HG02943 (cell line): ENCODE results near the gene ANG.

Source experiments
- ATAC-seq: cut with Tn5 transposase; IDR thresholded peaks from one replicate; pipeline ENCODE4 v1.9.1; 2021; ENCODE audit warnings: mild to moderate bottlenecking, low read depth, moderate library complexity; ENCODE audit not compliant: unreplicated experiment

ANG gene

DNA sequence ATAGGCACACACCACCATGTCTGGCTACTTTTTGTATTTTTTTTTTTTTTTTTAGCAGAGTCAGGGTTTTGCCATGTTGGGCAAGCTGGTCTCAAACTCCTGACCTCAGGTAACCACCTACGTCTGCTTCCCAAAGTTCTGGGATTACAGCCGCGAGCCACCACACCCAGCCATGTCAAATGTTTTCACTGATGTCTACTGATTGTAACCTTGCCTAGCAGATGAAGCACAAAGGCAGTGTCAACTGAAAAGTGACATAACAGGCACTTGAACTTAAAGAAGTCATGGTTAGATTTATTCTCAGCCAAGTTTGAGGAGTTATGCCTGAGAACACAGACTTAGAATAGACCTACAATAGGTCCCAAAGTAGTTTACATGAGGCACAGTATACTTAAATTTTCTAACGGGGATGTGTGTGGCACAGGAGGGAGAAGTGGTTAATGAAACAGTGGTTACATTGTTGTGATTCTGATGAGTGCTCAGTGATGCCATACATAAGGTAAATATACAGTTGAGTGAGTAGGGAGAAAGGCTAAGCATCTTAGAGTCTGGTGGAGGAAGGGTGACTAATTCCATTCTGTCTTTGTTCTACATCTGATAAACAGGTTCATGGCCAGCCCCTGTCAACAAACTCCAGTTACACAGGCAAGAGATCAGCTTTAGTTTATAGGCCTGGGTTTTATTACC, 16.8 kb upstream of the ANG start:
- ATAC-seq, result no peak

DNA sequence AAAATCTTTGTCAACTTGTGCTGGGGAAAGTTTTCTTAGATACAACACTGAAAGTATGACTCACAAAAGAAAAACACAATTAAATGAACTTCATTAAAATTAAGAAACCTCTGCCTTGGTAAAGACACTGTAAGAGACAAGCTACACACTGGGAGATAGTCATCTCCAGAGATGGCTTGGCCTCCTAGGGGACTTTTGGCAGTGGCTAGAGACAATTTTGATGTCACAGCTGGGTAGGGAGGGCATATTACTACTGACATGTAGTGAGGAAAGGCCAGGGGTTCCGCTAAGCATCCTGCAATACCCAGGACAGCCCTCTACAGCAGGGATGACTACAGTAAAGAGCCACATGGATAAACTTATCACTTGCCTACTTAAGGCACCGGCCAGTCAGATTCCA, 12.9 kb upstream of the ANG start:
- ATAC-seq, result no peak

DNA sequence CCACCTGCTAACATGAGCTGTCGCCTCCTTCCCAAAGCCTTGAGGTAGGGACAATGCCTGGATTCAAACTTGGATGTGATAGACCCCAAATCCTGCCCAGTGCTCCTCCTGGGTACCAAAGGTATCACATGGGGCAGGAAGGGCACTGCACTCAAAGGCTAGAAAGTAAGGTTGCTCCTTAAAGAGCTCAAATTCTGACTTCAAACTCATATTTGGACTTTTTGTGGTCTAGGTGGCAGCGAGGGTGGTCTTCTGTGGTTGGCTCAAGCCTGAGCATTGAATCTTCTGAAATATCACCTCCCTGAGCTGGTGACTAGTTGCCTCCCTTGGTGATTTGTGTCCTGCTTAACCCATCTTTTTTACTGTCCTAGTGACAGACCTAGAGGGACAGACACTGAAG, 12.5 kb upstream of the ANG start:
- no peak for ATAC-seq

DNA sequence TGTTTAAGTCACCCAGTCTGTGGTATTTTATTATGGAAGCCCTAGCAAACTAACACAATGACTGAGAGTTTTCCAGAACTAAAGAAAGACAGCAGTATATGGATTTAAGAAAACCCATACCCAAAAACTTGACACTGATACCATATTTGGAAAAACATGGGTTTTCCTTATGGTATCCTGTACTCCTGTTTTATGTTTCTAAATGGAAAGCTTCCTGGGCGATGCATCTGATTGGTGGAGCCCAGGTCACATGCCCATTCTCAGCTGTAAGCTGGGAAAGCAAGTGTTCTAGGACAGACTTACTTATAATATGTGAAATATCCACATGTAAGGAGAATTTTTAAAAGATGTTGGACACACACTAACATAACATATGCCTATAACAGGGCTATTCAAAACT, 8.7 kb upstream of the ANG start:
- ATAC-seq, result no peak

DNA sequence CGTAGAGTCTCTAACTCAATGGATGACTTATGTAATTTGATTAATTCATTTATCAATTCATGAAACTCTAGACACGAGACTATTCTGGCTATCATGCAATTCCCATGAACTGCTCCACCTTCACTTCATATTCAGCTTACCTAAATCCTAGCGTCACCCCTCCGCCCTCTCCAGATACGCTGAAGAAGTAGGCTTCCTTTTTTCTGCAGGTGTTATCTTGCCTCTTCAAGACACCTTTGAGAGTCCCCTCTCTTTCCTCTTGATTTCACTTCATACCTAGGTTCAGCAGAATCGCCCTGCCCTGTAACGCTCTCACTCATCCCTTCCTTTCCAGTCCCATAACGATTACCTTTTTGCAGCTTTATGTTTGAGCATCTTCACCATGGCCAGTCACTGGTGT, 8.2 kb upstream of the ANG start:
- no peak for ATAC-seq

DNA sequence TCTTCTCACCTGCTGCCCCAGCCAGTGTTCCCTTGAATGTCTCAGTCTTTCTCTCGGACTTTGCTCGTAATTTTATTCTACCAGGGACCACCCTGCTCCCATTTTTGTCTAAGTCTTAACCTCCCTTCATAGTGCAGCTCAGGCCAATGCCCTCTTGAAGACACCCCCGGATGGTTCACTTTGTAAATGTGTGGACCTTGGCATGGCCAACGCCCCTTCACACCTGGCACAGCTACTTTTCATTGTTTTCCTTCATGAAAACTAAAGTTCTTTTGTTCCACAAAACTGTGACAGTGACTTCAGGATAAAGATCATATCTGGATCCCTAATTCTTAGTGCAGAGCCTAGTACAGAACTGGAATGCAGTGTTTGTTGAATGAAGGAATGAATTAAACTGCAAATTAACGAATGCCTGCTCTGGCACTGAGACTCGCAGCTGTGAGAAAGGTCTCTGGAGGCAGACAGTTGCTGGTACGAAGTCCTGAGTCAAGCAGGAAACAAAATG, 7.7 kb upstream of the ANG start:
- no peak for ATAC-seq

DNA sequence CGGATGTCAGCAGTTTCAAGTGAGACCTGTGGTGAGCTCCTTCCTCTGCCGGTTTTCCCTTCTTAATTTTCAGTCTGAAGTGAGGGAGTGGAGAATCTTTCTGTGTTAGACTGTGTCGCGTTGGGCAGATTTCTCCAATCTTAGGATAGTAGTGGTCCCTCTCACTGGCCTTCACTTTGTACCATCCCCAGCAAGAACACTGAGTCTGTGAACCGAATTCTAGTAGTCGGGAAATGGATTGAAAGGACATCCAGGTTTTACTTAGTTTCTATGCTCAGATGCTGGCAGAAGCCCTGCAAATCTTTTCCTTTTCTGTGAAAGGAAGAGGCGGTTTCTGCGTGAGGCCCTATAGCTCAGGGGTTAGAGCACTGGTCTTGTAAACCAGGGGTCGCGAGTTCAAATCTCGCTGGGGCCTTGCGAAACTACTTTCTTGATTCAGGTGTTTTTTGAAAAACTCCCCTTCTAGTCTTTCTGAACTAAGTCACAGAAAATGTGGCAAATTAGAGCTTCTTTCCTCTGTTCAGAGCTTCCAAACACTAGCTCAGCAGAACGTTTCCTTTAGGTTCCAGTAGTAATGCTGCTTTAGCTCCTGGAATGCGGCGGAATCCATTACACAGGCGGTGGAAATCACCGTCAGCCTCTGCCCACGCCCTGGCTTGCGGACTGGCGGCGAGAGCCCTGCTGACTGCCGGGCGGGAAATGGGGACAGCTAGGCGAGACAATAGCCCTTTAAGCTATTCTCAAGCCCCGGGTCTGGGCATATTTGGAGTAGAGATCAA, 7.0 kb upstream of the ANG start:
- ATAC-seq, result peak; percentile 25

DNA sequence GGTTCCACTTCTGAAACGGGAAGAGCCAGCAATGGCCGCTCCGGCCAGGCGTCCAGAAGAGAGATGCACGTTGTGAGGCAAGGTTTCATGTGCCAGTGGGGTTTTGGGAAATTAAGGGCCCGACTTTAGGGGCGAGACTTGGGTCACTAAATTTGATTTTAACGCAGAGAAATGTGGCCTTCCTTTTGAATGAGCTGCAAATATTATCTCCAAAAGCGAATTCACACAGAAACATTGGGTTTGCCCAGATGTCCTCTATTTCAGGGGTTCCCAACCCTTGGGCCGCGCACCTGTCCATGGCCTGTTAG, 6.5 kb upstream of the ANG start:
- no peak for ATAC-seq

DNA sequence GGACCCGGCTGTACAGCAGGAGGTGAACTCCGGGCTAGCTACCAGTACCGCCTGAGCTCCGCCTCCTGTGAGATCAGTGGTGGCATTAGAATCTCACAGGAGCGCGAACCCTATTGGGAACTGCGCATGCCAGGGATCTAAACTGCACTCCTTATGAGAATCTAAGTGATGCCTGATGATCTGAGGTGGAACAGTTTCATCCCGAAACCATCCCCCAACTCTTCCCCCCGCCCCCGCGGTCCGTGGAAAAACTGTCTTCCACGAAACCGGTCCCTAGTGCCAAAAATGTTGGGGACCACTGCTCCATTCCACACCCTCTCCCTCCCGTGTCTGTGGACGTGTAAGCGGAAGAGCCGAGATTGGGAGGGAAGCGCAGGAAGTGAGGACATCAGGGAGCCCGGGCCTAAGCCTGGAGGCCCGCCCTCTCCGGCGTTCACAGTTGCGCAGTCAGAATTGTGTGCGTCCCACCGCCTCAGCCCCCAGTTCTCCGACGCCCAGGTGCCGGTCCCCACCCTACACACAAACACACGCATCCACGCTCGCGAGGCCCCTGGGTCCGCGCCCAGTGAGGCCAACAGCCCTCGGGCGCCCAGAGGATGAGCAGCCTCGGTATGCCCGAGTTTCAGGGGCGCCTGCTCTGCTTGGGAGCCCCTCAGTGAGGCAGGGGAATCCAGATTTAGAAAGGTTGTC, 6.0 kb upstream of the ANG start:
- peak; percentile 36 for ATAC-seq

DNA sequence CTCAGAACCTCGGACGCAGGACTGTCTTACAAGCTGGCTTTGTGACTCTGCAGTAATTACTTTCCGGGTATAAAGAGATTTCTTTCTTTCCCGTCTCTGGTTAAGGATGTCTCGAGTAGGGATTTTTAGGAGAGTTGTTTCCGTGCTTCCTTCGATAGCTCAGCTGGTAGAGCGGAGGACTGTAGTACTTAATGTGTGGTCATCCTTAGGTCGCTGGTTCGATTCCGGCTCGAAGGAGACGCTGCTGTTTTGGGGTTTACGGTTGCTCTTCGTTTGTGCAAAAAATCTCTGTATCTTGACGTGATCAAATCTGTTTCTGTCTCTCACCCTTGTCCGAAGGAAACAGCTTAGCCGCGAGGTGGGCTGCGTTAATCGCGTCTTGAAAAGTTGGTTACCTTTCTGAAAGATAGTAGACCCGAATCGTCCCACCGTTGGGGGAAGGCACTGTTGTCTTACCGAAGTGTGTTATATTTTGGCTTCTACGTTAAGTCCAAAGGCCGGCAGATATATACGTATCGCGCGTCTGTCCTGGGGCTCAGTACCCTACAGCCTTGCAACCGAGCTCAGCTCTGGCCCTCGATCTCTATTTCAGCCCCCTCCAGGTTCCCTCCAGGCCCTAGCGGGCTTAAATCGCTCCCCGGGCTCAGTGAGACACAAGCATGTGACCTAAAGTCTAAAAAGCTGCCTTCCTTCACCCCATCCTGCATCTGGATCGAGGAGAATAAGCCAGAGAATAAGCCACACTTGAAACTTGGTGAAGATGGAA, 5.3 kb upstream of the ANG start:
- peak; percentile 27 for ATAC-seq

DNA sequence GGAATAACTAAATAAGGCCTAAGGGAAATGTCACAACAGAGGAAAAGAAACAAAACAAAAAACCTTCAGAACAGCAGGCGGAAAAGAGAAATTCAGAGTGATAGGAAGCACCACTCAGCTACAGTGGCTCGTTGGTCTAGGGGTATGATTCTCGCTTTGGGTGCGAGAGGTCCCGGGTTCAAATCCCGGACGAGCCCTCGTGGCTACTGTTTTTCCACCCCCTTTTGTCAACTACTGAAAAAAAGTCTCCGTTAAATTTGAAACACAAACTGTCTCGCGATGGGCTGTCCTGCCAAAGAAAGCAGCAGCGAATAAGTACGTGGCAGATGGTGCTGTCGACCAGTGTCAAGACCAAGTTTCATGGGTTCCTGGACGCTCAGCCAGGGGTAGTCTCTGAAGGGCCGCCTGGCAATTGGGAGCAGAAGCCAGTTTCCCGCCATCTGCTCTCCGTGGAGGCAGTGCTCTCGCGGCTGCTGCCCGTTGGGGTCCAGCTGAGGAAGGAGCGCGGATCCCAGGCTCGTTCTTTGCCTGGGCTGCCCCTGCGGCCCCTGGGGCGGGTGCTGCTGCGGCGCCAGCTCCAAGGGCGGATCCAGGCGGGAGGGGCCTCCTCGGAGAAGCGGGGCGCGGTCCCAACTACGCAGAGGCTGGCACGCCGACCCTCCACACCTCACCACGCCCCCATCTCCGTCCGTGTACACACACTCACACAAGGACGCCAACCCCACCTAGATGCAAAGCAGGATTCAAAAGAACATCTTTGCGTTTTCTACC, 4.5 kb upstream of the ANG start, which contains the start of gene RNASE4:
Gene RNASE4 (plus strand): TSS at position 670 of the 771 bp plus-strand sequence. CDS start 14,812 bp downstream, outside the sequence.
- no peak for ATAC-seq

DNA sequence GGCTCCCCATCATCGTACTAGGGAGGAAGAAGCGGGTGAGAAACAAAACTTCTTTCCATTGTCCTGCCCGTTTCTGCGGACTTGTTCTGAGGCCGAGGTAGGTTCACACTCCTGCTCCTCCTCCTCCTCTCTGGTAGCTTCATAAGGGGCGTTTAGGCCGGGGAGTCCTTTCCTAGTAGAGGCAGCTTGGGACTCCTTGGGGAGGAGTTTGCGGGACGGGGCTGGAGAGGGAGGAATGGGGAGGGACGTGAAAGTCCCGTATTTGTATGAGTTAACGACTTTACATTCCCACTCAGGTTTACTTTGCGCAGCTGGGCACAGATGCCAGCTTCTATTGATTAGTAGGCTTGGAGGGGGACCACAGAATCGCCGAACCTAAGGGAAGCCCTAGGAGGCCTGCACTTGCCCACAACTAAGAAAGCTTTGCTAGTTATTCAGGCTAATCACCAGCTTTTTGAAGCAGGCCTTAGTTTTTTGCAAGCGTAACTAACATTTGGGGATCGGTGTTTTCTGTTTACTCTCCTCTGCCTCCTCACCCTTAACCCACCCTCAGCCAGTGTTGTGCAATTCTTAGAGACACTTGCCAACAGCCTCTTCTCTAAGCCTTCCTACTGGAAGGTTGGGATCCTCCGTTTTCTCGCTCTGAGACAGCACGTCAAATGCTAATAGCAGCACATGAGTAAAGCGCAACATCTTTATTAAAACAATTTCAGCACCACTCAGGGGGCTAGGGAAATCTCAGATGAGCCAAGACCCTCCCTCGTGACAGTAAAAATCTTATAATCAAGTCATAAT, 3.7 kb upstream of the ANG start:
- no peak for ATAC-seq

DNA sequence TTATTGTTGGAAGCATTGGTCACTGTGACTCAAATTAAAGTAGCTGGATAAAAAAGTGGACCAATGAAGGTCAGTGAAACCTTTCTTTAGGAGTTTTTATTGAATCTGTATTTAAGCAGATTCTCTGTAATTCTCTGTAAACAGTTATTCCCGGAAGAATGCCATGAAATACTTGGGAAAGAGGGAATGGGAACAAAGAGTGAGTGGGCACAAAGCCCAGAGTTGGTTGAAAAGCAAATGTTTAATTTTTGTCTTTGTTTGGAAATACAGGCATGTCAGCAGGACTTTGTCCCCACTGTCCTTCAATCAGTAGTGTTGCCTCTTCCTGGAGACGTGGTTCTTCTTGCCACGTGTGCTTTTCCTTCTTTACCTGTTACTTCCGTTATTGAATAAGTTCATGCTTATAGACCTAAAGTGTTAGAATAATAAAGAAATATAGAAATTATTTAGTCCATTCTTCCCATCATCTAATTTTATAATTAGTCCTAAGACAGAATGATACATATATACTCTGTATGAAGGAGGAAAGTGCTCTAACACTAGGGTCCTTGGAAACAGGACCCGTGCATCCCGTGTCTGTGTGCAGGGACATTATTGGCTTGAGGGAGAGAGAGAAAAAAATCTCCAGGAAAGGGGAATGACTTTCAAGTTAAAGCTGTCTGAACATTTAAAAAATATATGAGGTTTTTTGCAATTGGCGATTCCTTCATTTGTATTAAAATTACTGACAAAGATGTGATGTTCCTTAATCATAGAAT, 2.0 kb upstream of the ANG start:
- ATAC-seq, result no peak

DNA sequence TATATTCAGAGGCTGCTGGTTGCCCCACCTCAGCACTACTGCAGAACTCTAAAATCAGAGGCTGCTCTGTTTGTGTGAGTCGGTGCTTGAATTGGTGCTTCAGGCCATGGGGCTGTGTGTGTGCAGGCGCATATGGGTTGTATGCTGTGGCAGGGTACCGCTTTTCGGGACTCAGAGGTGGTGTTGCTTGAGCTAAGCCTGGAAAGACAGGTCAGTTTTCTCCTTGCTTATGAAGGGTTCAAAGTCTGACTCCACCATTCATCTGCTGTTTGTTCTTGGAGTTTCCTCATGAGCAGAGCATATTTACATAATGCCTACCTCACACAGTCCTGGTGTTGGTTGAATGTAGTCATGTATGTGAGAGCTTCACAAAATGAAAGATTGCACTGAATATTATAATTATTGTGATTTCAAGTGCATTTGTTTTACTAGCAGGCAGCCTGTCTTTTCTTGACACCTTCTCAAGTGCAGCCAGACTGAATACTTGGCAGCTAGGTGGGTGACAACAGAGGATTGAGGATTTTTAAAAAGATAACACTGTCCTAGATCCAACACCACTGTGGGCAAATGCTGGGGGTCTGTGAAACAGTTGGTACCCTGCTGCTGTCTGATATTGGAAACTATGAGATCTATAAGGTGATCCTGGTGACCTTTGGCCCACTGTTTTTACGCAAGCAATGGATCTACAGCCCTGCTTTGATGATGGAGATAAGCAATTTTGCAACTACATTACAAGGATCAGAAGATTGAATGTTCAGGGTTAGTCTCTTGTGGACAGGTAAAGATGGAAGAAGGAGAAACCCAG, 1.0 kb upstream of the ANG start:
- ATAC-seq, result no peak

DNA sequence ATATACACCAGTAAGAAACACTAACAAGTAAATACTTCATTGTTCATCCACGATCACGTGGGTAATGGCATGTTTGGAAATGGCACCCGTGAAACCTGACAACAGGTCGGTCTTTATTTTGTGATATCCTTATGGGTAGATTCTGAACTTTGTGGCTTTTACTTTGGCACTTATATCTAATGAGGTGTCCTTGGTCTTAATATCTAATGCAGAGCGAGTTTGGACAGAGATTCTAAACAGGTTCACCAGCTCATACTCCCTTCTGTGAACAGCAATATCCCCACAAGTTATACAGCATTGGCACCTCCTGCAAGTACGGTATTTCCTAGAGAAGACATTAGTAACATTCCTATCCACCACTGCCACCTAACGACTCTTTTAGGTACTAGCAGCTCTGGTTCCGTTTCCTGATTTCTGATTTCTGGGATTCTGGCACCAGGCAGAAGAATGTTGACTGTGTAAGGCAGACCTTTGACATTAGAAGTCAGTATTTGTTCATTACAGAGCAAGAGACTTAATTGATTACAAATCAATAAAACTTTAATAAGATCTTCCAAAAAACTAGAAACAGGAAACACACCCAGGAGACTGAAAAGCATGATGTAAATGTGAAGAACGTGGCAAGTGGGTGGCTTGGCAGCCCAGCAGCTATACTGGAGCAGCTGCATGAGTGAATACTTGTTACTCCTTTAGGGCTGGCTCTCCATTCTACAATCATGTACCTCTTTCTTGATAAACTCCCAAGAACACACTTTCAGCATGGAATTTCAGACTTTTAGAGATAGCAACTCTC, 2.5 kb downstream of the ANG start:
- ATAC-seq, result no peak

DNA sequence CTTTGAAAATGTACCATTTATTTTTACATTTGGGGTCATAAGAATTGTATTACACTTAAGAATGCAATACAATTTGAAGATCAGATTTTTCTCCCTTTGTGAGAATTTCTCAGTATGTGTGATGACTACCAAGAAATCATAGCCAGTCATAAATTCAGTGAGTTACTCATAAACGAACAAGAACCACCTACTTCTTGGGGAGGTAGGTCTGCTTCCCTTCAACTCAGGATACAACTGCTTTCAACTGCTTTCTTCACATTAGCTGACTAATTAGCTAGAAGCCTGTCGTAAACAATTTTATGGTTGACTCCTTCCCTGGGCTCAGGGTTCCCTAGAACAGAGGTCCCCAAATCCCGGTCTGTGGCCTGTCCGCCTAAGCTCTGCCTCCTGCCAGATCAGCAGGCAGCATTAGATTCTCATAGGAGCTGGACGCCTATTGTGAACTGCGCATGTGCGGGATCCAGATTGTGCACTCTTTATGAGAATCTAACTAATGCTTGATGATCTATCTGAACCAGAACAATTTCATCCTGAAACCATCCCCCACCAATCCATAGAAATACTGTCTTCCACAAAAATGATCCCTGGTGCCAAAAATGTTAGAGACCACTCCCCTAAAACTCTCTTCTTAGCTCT, 3.7 kb downstream of the ANG start:
- no peak for ATAC-seq
